LNCaP clone FGC (cell line): Measurements from ENCODE around the gene UBE2D2.

Source experiments
- DNase-seq: peaks from one replicate; pipeline ENCODE4 v3.0.0-alpha.2; 2011; ENCODE audit warnings: low read depth
- H3K4me3 ChIP-seq: 2 replicates; pipeline ENCODE4 v1.5.1; 2011; ENCODE audit warnings: mild to moderate bottlenecking, low read depth, low read length, control low read depth
- CTCF ChIP-seq: IDR thresholded peaks from 2 replicates; pipeline ENCODE4 v1.5.1; 2012; ENCODE audit warnings: mild to moderate bottlenecking; ENCODE audit not compliant: control insufficient read depth, insufficient read depth; ENCODE audit errors: extremely low read depth

UBE2D2 gene

GRCh38 chr5:139569270-139569955 is 8.3 kb downstream of the UBE2D2 start:
- DNase-seq, result peak; percentile 27
- TF ChIP-seq CTCF, result no peak
- no peak overlapping the region for H3K4me3 ChIP-seq

GRCh38 chr5:139571543-139571942 is 10.4 kb downstream of the UBE2D2 start:
- no peak for DNase-seq
- no peak for TF ChIP-seq CTCF
- H3K4me3 ChIP-seq, result no peak overlapping the region

GRCh38 chr5:139571966-139572365 is 10.8 kb downstream of the UBE2D2 start:
- no peak for TF ChIP-seq CTCF
- H3K4me3 ChIP-seq, result no peak overlapping the region
- no peak for DNase-seq

GRCh38 chr5:139574641-139575312 is 13.6 kb downstream of the UBE2D2 start:
- DNase-seq, result peak; percentile 71
- TF ChIP-seq CTCF, result peak; percentile 61
- H3K4me3 ChIP-seq, result no peak overlapping the region

GRCh38 chr5:139575313-139575646 is 14.1 kb downstream of the UBE2D2 start:
- TF ChIP-seq CTCF, result no peak
- H3K4me3 ChIP-seq, result no peak overlapping the region
- no peak for DNase-seq

- no peak for TF ChIP-seq CTCF
These were observed 14.6 kb downstream of the UBE2D2 start for GRCh38 chr5:139575751-139576150.

More at GRCh38 chr5:139575751-139576150, 14.6 kb downstream of the UBE2D2 start:
- no peak overlapping the region for H3K4me3 ChIP-seq
- DNase-seq, result no peak
